Neutrophil (primary cell): Measurements from ENCODE around the gene USF2.

Experiments
- H3K27ac ChIP-seq: fragments of 200-600 bp; sonication (generic); 2 replicates; pipeline ENCODE4 v1.5.1; 2016; ENCODE audit warnings: mild to moderate bottlenecking, moderate library complexity
- H3K27me3 ChIP-seq: fragments of 200-600 bp; sonication (generic); 2 replicates; pipeline ENCODE4 v1.6.0; 2016; ENCODE audit warnings: mild to moderate bottlenecking
- H3K36me3 ChIP-seq: fragments of 200-600 bp; sonication (generic); 2 replicates; pipeline ENCODE4 v1.5.1; 2017
- H3K4me1 ChIP-seq, 2 experiments: fragments of 200-600 bp in 1 of 2; sonication (generic) in 1 of 2; 1 replicate in 1 of 2; 2 replicates in 1 of 2; pipeline versions ENCODE4 v1.5.1 to v1.6.1; 2013 to 2016; ENCODE audit warnings: low read depth in 1 of 2, low read length in 1 of 2, mild to moderate bottlenecking in 1 of 2, moderate library complexity in 1 of 2; ENCODE audit not compliant: control insufficient read depth in 1 of 2, insufficient read depth in 1 of 2
- H3K4me3 ChIP-seq, 2 experiments: fragments of 200-600 bp in 1 of 2; sonication (generic) in 1 of 2; 1 replicate in 1 of 2; 2 replicates in 1 of 2; pipeline ENCODE4 v1.5.1; 2013 to 2016; ENCODE audit warnings: low read depth in 1 of 2, low read length in 1 of 2, mild to moderate bottlenecking in 1 of 2, moderate library complexity in 1 of 2
- H3K9me3 ChIP-seq: fragments of 200-600 bp; sonication (generic); 2 replicates; pipeline ENCODE4 v1.5.1; 2016
- TF ChIP-seq, protein P1 (sequence below): fragments of 200-600 bp; sonication (generic); IDR thresholded peaks from 2 replicates; pipeline ENCODE4 v1.5.1; 2016; ENCODE audit warnings: antibody characterized with exemption

USF2 gene

DNA sequence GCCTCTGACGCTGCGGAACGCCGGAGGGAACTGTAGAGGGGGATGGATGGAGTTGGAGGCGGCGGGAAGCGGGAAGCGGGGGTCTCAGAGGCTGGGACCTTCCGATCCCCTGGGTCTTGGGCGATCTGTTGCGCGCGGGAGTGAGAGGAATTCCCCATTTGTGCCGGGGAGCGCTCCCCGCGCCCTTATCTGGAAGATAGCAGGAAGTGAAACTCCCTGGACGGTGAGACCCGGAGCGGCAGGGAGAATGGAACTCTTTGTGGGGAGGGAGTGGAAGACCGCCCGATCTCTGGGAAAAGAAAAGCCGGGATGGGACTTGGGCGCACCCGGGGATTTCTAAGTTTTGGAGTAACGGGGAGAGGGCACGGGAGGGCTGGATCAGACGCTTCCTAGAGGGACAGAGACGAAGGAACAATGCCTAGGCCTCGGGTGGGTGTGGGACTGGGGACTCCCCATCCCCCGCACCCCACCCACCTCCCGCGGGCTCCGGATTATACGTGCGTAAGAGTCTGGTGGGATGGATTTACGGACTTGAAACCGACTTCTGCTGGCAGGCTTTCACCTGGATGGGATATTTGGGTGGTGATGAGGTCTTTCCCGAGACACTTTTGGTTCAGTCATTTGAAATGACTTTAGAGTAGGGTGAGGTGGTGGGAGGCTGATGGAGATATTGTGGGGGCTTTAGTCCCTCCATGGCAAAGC lies 19.5 kb upstream of the USF2 start:
- Histone ChIP-seq H3K27ac (no peak overlapping the region), H3K4me1 (no peaks in the 10 kb centered on the region), H3K9me3 (no peaks in the 10 kb centered on the region), H3K4me3 (no peak overlapping the region), H3K27me3 (peaks cover 63% of the 10 kb centered on the region), H3K36me3 (no peaks in the 10 kb centered on the region)
- TF ChIP-seq, protein P1, sequence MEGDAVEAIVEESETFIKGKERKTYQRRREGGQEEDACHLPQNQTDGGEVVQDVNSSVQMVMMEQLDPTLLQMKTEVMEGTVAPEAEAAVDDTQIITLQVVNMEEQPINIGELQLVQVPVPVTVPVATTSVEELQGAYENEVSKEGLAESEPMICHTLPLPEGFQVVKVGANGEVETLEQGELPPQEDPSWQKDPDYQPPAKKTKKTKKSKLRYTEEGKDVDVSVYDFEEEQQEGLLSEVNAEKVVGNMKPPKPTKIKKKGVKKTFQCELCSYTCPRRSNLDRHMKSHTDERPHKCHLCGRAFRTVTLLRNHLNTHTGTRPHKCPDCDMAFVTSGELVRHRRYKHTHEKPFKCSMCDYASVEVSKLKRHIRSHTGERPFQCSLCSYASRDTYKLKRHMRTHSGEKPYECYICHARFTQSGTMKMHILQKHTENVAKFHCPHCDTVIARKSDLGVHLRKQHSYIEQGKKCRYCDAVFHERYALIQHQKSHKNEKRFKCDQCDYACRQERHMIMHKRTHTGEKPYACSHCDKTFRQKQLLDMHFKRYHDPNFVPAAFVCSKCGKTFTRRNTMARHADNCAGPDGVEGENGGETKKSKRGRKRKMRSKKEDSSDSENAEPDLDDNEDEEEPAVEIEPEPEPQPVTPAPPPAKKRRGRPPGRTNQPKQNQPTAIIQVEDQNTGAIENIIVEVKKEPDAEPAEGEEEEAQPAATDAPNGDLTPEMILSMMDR = no peak

- Histone ChIP-seq H3K4me3 (no peak overlapping the region), H3K36me3 (no peaks in the 10 kb centered on the region), H3K27ac (no peak overlapping the region), H3K9me3 (no peaks in the 10 kb centered on the region), H3K4me1 (no peaks in the 10 kb centered on the region), H3K27me3 (peaks cover 63% of the 10 kb centered on the region)
- TF ChIP-seq, protein P1 = no peak
Measured at GRCh38 chr19:35249848-35250711, 18.7 kb upstream of the USF2 start.

GRCh38 chr19:35251456-35251855 lies 17.3 kb upstream of the USF2 start:
- TF ChIP-seq, protein P1 = no peak
- no peak overlapping the region for H3K27ac ChIP-seq
- no peak overlapping the region for H3K4me3 ChIP-seq
- no peaks in the 10 kb centered on the region for H3K4me1 ChIP-seq
- no peaks in the 10 kb centered on the region for H3K36me3 ChIP-seq
- peaks cover 52% of the 10 kb centered on the region for H3K27me3 ChIP-seq
- no peaks in the 10 kb centered on the region for H3K9me3 ChIP-seq

GRCh38 chr19:35253316-35254286 lies 15.2 kb upstream of the USF2 start:
- H3K36me3 ChIP-seq = no peaks in the 10 kb centered on the region
- H3K4me1 ChIP-seq = no peaks in the 10 kb centered on the region
- H3K9me3 ChIP-seq = no peaks in the 10 kb centered on the region
- TF ChIP-seq, protein P1 = no peak
- H3K27ac ChIP-seq = no peak overlapping the region
- H3K4me3 ChIP-seq = no peak overlapping the region
- peaks cover 35% of the 10 kb centered on the region for H3K27me3 ChIP-seq
